ENCODE data around the gene HOXD11. TPM values are rescaled to one million over a fixed set of nuclear protein-coding genes. Genes with fewer than 3 reads are reported as not detected.

HOXD11 gene
- total RNA-seq, 1 donor from 2014 or later: not detected

DNA sequence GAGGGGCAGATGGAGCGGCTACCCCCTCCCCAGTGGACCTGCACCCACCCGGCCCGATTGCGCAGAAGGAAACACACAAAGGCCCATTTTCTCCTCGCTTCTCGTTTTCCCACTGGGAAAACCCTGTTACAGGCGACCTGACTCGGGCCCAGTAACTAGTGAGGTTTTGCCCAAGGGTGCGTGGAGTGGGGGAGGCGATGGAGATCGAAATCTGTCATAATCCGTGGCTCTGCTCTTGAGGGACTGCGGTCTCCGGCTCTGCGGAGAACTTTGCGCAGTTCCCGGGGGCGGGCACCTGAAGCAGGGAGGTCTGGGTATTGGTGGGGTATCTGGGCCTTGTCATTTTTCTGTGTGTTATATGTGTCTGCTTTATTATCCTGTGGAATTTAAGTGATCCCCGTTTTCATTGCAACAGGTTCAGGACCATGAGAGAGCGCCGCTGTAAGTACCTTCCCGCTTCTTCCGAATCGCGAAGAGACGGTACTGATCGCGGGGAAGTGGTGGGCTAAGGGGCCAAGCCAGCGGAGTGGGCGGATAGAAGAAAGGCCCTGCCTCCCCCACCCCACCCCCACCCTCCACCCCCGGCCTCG is 40.2 kb downstream of the HOXD11 start:
- intact Hi-C loops (cut with micrococcal nuclease): no loop called here

DNA sequence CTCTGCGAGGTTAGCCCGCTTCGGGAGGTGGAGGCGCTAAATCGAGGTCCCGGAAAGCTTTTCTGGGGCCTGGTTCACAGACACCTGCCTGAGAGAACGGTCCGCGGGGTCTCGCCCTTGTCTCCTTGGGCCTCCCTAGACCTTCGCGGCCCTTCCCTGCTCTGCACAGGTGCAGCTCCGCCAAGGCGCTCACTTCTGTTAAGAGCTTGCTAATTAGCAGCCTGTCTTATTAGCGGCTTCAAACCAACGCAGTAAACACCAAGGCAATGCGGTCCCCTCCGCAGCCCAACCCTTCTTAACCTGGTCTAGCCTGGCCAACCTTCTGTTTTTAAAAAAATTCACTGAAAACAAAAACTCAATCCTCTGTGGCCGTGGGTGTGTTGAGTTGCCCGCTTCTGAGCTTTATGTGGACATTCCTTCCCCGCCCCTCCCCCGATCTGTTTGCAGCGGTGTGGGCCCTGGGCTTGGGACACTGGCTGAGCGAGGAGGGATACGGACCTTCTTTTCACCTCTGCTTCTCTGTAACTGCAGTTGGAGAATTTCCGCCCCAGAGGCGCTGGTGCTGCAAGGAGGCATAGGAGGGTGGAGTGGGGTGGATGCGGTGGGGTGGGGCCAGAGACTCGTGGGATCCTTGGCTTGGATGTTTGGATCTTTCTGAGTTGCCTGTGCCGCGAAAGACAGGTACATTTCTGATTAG is 40.9 kb downstream of the HOXD11 start:
- intact Hi-C loops (cut with micrococcal nuclease): no loop called here

GRCh38 chr2:176148751-176149421 is 41.8 kb downstream of the HOXD11 start:
- intact Hi-C loops (cut with micrococcal nuclease): no loop called here

GRCh38 chr2:176149481-176149938 is 42.4 kb downstream of the HOXD11 start:
- intact Hi-C loops (cut with micrococcal nuclease): no loop called here

DNA sequence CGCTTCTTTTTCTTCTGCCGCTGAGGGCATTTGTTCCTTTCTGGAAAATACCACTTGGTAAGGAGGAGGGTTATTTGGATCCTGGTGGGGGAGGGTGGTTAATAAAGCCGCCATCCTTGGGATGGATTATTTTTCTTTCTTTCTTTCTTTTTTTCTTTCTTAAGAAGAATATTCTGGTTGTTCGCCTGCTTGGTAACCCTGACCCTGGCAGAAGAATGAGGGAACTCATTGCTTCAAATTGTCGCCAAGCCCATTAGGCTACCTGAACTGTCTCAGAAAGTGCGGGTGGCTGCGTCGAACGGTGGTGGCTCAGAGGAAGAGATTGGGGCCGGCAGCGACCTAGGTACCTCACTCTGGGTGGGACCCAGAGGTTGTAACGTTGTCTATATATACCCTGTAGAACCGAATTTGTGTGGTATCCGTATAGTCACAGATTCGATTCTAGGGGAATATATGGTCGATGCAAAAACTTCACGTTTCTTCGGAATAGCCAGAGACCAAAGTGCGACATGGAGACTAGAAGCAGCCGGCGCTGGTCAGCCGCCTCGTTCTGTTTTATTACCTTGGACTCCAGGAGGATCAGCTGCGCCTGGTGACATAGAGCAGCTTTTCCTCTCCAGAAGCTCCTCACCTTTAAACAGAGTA is 43.0 kb downstream of the HOXD11 start:
- intact Hi-C loops (cut with micrococcal nuclease): loop anchor here (10.0 kb wide), 1 partner anchor 1815 kb away; the partner anchor contains the start of gene SP9

DNA sequence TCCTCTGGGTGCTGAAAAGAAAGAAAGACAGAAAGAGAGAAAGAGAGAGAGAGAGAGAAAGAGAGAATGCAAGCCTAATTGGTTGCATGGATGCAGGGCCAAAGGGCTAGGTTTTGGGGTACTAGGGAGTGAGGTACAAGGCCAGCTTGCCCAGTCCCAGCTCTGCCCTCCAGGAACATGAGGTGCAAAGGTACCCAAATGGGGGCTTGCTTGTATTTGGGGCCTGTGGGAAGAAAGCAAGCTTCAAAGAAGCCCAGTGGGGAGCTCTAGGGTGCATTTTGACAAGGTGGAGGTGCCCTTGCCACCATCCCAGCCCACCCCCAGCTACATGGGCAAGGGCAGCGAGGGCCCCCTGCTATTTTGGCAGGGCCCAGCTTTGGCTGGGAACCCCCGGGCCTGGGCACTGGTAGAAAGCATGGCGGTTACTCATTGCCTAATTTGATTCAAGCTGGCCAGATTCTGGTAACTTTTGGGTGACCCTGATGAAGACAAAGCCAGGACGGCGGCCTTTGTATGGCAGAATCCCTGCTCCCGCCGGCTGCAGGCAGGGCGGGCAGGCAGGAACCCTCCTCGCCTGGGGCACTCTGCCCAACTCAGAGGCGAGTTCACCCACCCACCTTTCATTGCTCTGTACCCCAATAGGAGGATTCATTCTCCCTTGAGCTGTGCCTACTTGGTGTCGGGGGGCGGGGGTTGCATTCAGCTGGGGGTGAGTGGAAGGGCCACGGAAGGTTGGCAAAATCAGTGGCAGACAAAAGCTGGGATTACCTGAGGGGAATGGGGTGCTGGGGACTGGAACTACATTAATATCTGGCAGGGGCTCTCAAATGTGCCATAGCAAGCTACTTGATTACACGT is 43.7 kb downstream of the HOXD11 start:
- intact Hi-C loops (cut with micrococcal nuclease): loop anchor here (10.0 kb wide), 1 partner anchor 1816 kb away; the partner anchor contains the start of gene SP9

DNA sequence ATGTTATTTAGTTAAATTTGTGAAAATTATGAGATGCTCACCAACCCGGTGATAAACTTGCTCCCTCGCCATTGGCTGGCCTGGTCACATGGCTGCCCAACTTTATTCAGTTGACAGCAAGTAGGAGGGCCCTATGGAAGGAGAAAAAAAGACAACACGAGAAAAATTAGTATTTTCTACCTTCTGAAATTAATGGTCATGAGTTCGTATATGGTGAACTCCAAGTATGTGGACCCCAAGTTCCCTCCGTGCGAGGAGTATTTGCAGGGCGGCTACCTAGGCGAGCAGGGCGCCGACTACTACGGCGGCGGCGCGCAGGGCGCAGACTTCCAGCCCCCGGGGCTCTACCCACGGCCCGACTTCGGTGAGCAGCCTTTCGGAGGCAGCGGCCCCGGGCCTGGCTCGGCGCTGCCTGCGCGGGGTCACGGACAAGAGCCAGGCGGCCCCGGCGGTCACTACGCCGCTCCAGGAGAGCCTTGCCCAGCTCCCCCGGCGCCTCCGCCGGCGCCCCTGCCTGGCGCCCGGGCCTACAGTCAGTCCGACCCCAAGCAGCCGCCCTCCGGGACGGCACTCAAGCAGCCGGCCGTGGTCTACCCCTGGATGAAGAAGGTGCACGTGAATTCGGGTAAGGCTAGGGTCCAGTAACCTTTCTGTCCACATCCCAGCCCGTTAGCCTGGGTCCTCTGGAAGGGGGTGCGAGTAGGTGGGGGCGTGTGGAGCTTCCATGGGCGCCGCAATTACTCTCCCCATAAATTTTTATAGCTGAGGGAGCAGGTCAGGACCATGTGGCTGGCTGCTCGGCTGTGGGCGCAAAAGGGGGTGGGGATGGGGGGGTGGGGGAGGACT is 44.6 kb downstream of the HOXD11 start, which contains the start of gene HOXD4:
TSS of gene HOXD4 (plus strand) at position 109 of the 846 bp plus-strand sequence. CDS start at position 193, 84 bp downstream.
- intact Hi-C loops (cut with micrococcal nuclease): loop anchor here (10.0 kb wide), 1 partner anchor 1817 kb away; the partner anchor contains the start of gene SP9

DNA sequence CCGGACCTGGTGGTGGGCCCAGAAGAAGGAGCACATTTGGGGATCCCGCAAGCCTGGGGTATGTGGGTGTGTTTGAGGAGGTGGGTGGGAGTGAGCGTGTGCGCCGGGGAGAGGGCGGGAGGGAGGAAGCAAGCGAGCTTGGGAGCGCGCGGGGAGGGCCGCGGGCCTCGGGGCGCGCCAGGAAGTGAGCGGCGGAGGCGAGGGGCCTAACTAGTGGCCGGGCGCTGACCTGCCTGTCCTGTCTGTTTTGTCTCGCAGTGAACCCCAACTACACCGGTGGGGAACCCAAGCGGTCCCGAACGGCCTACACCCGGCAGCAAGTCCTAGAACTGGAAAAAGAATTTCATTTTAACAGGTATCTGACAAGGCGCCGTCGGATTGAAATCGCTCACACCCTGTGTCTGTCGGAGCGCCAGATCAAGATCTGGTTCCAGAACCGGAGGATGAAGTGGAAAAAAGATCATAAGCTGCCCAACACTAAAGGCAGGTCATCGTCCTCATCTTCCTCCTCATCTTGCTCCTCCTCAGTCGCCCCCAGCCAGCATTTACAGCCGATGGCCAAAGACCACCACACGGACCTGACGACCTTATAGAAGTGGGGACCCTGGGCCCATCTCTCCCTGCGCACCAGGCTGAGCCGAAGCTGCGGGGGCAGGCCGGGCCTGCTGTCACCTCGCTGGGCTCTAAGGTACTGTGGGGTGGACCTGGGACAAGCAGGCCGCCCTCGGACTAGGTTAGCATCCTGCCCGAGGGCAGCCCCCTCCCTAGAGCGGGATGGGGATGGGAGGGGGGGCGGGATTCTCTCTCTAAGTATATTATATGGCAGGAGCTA is 45.5 kb downstream of the HOXD11 start:
- intact Hi-C loops (cut with micrococcal nuclease): loop anchor here (10.0 kb wide), 1 partner anchor 1818 kb away; the partner anchor contains the start of gene SP9

GRCh38 chr2:176154576-176155252 is 47.6 kb downstream of the HOXD11 start:
- intact Hi-C loops (cut with micrococcal nuclease): loop anchor here (2.0 to 10.0 kb wide), 2 partner anchors 22 to 1820 kb away; partner anchors contain the start of gene SP9

GRCh38 chr2:176155356-176156044 is 48.4 kb downstream of the HOXD11 start:
- intact Hi-C loops (cut with micrococcal nuclease): loop anchor here (2.0 to 10.0 kb wide), 5 partner anchors 15 to 1821 kb away; partner anchors contain the start of gene SP9

- intact Hi-C loops (cut with micrococcal nuclease): loop anchor here (2.0 to 10.0 kb wide), 4 partner anchors 16 to 1822 kb away; partner anchors contain the start of gene SP9
Observed at GRCh38 chr2:176156301-176156806, 49.3 kb downstream of the HOXD11 start.

- intact Hi-C loops (cut with micrococcal nuclease): loop anchor here (2.0 to 10.0 kb wide), 4 partner anchors 16 to 1822 kb away; partner anchors contain the start of gene SP9
Observed at GRCh38 chr2:176156807-176157498, 49.9 kb downstream of the HOXD11 start, which contains the start of gene HOXD3. HOXD3 (plus strand) TSS chr2:176157307; CDS start chr2:176169115, 11,808 bp downstream.

DNA sequence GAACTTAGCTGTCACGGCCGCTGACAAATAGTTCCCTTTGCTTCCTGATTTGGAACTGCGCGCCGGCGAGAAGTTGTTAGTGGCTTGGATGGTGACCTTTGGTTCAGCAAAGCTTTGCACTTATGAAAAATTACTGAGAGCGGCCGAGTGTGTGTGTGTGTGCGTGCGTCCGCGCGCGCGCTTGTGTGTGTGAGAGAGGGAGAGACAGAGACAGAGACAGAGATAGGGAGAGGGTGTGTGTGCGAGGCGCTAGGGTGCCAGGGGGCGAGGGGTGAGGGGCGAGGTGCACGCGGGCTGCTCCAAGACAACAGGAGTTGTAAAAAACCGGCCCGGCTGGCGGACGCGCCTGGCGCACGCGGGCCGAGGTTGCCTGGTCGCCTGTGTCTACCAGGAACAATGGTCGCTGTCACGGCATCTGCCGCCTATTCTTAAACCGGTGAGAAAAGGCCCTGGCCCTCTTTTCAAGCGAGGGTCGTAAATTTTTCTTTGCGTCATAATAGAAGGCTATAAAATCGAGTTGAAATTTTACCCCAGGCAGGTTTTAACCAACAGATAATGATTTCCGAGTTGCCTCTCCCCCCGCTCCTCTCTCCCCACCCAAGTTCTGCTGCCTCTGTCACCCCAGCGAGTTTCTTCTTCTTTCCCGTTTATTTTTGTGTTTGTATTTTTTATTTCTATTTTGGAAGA is 50.6 kb downstream of the HOXD11 start:
- intact Hi-C loops (cut with micrococcal nuclease): loop anchor here (2.0 to 10.0 kb wide), 4 partner anchors 15 to 1823 kb away; partner anchors contain the start of gene SP9

DNA sequence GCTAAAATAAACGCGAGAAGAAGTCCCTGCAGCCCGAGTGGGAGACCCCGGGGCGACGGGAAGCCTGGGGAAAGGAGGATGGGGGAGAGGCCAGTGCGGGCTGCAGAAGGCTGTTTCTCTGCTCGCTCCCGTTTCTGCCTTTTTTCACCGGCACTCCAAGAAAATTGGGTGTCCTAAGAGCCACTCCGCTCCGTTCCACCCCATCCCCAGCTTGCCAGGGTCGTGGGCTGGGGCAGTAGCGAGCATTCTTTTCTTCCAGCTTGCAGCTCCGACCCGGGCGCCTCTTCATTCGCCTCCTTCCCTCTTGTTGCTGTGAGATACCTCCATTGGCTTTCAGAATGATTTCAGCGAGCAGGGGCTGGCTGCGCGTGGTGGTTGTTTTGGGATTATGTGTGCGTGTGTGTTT is 51.1 kb downstream of the HOXD11 start:
- intact Hi-C loops (cut with micrococcal nuclease): loop anchor here (10.0 kb wide), 1 partner anchor 1823 kb away; the partner anchor contains the start of gene SP9

Measured in T-helper 1 cell treated with Interleukin-12 subunit alpha and Interleukin-12 subunit beta and Interleukin-4 antibody, amounts not matched to agents 30 ng/mL and 1 ng/mL, for 36 hours (primary cell).